Muscle layer of duodenum (tissue), 2 donors: ENCODE data around the gene HDDC3.
"Not testable (repeated sequence)": the region's sequence is repeated elsewhere in the genome, so short reads cannot be mapped to it uniquely, and the experiment has no call there.

ENCODE experiments used
- H3K27ac ChIP-seq: one replicate; pipeline ENCODE4 v1.7.0; 2013; ENCODE audit warnings: mild to moderate bottlenecking, low read length
- H3K27me3 ChIP-seq: one replicate; pipeline ENCODE4 v1.7.0; 2013; ENCODE audit warnings: low read depth, mild to moderate bottlenecking, control low read depth, low read length
- H3K36me3 ChIP-seq, 2 donors: one replicate each; pipeline ENCODE4 v1.7.0; 2013; ENCODE audit warnings: low read length in 2 of 2, control low read depth in 1 of 2, mild to moderate bottlenecking in 1 of 2; ENCODE audit not compliant: insufficient read depth in 2 of 2, control insufficient read depth in 1 of 2
- H3K4me1 ChIP-seq, 2 donors: one replicate each; pipeline ENCODE4 v1.7.0; 2013; ENCODE audit warnings: low read length in 2 of 2, mild to moderate bottlenecking in 2 of 2, control low read depth in 1 of 2, moderate library complexity in 1 of 2; ENCODE audit not compliant: insufficient read depth in 2 of 2, control insufficient read depth in 1 of 2
- H3K4me3 ChIP-seq, 2 donors: one replicate each; pipeline ENCODE4 v1.7.0; 2013; ENCODE audit warnings: low read length in 2 of 2, low read depth in 1 of 2, mild to moderate bottlenecking in 1 of 2
- H3K9me3 ChIP-seq, 2 donors: one replicate each; pipeline ENCODE4 v1.7.0; 2013; ENCODE audit warnings: low read length in 2 of 2, control low read depth in 1 of 2, mild to moderate bottlenecking in 1 of 2; ENCODE audit not compliant: control insufficient read depth in 1 of 2
- donor health status: healthy.

HDDC3 gene

GRCh38 chr15:90914305-90915080 lies 17.9 kb downstream of the HDDC3 start:
- no peak overlapping the region for H3K4me3 ChIP-seq
- peaks cover 82 to 97% of the 10 kb centered on the region in 2 donors for H3K36me3 ChIP-seq
- no peak overlapping the region for H3K27ac ChIP-seq
- H3K27me3 ChIP-seq = no peaks in the 10 kb centered on the region
- no peaks in the 10 kb centered on the region for H3K9me3 ChIP-seq
- no peaks in the 10 kb centered on the region for H3K4me1 ChIP-seq

GRCh38 chr15:90913398-90913944 lies 18.9 kb downstream of the HDDC3 start:
- Histone ChIP-seq H3K4me1 (no peaks in the 10 kb centered on the region), H3K36me3 (peaks cover 73 to 97% of the 10 kb centered on the region in 2 donors), H3K27ac (no peak overlapping the region)

GRCh38 chr15:90912770-90913075 lies 19.6 kb downstream of the HDDC3 start:
- H3K27ac ChIP-seq = no peak overlapping the region

More at GRCh38 chr15:90913398-90913944, 18.9 kb downstream of the HDDC3 start:
- Histone ChIP-seq H3K9me3 (no peaks in the 10 kb centered on the region), H3K4me3 (no peak overlapping the region), H3K27me3 (no peaks in the 10 kb centered on the region)

DNA sequence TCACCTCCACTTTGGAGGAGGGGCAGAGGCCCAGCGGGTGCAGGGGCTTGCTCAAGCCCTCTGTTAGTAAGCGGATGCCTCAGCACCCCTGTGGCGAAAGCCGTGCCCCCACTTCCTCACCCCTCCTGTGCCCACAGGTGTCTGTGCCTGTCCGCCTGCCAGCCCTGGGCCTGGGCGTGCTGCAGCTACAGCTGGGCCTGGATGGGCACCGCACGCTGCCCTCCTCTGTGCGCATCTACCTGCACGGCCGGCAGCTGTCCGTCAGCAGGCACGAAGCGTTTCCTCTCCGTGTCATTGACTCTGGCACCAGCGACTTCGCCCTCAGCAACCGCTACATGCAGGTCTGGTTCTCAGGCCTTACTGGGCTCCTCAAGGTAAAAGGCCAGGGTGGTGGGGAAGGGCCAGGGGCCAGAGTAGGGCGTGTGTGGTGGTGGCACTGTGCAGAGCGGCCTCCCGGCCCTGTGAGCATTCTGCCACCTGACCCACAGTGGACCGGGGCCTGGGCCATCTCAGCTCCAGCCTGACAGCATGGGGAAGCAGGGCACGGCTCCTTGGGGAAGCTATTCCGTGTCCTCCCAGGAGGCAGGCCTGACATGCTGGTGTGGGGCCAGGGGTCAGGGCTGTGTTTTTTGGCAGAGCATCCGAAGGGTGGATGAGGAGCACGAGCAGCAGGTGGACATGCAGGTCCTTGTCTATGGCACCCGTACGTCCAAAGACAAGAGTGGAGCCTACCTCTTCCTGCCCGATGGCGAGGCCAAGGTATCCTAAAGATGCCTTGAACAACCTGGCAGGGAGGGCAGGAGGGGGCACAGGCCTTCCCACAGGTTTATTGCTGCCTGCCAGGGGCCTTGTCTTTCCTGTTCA lies 20.2 kb downstream of the HDDC3 start:
- Histone ChIP-seq H3K36me3 (peaks cover 71 to 95% of the 10 kb centered on the region in 2 donors), H3K27ac (no peak overlapping the region), H3K9me3 (no peaks in the 10 kb centered on the region), H3K4me3 (no peak overlapping the region), H3K4me1 (peaks cover 0 to 4% of the 10 kb centered on the region in 2 donors), H3K27me3 (no peaks in the 10 kb centered on the region)

More at GRCh38 chr15:90912770-90913075, 19.6 kb downstream of the HDDC3 start:
- Histone ChIP-seq H3K27me3 (no peaks in the 10 kb centered on the region), H3K9me3 (no peaks in the 10 kb centered on the region), H3K4me3 (no peak overlapping the region), H3K4me1 (peaks cover 0 to 4% of the 10 kb centered on the region in 2 donors), H3K36me3 (peaks cover 71 to 94% of the 10 kb centered on the region in 2 donors)

DNA sequence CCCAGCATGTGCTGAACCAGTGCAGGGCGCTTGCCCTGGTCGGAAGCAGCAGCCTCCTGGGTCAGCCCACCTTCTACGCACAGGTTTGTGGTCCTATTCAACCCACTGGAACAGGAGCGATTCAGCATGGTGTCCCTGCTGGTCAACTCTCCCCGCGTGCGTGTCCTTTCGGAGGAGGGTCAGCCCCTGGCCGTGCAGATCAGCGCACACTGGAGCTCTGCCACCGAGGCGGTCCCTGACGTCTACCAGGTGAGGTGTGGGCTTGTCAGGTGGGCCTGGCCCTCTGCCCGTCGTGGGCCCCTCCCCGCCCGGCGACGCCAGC lies 21.1 kb downstream of the HDDC3 start:
- Histone ChIP-seq H3K4me3 (no peak overlapping the region), H3K4me1 (peaks cover 0 to 4% of the 10 kb centered on the region in 2 donors), H3K9me3 (no peaks in the 10 kb centered on the region), H3K27me3 (no peaks in the 10 kb centered on the region), H3K27ac (no peak overlapping the region), H3K36me3 (peaks cover 68 to 96% of the 10 kb centered on the region in 2 donors)

DNA sequence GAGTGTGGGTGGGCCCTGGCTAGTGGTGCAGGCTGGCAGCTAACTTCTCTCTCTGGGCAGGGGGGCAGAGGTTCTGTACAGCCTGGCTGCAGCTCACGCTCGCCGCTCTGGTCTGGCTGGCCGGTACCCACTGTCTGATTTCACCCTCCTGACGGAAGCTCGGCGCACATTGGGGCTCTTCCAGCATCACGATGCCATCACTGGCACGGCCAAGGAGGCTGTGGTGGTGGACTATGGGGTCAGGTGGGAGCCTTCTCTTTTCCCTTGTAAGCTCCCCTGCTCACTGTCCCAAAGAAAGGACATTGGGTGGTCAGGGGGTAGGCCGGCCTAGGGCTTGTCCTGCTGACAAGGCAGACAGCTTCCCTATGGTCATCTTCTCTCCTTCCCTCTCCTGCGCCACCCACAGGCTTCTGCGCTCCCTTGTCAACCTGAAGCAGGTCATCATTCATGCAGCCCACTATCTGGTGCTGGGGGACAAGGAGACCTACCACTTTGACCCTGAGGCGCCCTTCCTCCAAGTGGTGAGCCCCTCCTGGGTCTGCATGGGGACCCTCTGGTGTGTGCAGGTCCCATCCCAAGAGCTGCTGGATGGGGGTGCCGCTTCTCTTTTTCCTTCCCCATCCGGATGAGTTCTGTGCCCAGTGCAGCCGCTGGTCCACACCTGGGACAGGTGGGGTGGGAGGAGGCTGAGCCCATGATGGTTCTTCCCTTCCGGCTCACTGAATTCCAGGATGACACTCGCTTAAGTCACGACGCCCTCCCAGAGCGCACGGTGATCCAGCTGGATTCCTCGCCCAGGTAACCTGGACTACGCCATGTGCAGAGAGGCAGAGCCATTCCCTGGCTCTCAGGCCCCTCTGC lies 21.7 kb downstream of the HDDC3 start:
- Histone ChIP-seq H3K36me3 (peaks cover 72 to 96% of the 10 kb centered on the region in 2 donors), H3K4me1 (peaks cover 0 to 4% of the 10 kb centered on the region in 2 donors), H3K4me3 (no peak overlapping the region), H3K27me3 (no peaks in the 10 kb centered on the region), H3K9me3 (no peaks in the 10 kb centered on the region), H3K27ac (no peak overlapping the region)

- Histone ChIP-seq H3K9me3 (no peaks in the 10 kb centered on the region), H3K27me3 (no peaks in the 10 kb centered on the region), H3K4me1 (peaks cover 0 to 4% of the 10 kb centered on the region in 2 donors), H3K36me3 (peaks cover 70 to 97% of the 10 kb centered on the region in 2 donors), H3K27ac (no peak overlapping the region), H3K4me3 (no peak overlapping the region)
These were observed 22.4 kb downstream of the HDDC3 start for GRCh38 chr15:90909976-90910375.

DNA sequence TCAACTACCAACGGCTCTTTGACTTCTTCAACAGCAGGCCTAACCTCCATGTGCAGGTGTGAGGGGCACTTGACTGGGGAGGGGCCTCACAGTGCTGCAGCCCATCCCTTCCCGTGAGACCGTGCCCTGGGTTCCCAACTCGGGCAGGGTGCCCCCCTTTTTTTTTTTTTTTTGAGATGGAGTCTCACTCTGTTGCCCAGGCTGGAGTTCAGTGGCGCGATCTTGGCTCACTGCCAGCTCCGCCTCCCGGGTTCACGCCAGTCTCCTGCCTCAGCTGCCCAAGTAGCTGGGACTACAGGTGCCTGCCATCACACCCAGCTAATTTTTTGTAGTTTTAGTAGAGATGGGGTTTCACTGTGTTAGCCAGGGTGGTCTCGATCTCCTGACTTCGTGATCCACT lies 22.9 kb downstream of the HDDC3 start:
- not testable (repeated sequence) for H3K9me3 ChIP-seq, H3K27me3 ChIP-seq, H3K4me1 ChIP-seq, H3K4me3 ChIP-seq, H3K27ac ChIP-seq
- H3K36me3 ChIP-seq = peaks cover 67 to 91% of the 10 kb centered on the region in 2 donors

DNA sequence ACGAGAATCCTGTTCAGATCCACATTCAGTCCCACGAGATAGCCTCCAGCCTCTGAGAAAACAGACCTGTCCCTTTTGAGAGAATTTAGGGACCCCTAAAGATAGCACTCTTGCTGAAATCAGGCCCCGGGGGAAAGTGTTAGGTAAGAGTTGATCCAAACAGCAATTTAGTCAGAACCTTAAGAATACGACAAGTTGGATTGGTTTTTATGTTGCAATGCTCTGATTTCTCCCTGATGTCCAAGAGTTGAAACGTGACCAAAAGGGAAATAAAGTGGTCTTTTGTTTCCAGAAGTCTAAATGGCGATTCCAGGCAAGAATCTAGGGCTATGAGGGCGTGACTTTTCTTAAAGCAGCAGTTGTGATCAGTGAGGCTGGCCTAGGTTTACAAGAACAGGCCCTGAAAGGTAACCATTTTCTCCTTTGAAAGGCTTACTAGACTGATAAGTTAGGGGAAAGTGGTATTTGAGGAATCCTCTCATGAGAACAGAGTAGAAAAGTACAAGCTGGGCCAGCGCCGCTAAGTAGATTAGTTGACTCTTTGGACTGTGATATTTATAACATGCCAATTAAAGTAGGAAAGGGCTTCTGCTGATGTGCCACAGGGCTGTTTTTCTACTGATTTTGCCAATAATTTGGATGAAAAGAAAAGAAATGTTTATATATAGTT lies 24.4 kb downstream of the HDDC3 start:
- peaks cover 57 to 77% of the 10 kb centered on the region in 2 donors for H3K36me3 ChIP-seq
- H3K9me3 ChIP-seq = no peaks in the 10 kb centered on the region
- H3K27me3 ChIP-seq = no peaks in the 10 kb centered on the region
- peaks cover 8 to 11% of the 10 kb centered on the region in 2 donors for H3K4me1 ChIP-seq
- H3K27ac ChIP-seq = no peak overlapping the region
- no peak overlapping the region for H3K4me3 ChIP-seq

DNA sequence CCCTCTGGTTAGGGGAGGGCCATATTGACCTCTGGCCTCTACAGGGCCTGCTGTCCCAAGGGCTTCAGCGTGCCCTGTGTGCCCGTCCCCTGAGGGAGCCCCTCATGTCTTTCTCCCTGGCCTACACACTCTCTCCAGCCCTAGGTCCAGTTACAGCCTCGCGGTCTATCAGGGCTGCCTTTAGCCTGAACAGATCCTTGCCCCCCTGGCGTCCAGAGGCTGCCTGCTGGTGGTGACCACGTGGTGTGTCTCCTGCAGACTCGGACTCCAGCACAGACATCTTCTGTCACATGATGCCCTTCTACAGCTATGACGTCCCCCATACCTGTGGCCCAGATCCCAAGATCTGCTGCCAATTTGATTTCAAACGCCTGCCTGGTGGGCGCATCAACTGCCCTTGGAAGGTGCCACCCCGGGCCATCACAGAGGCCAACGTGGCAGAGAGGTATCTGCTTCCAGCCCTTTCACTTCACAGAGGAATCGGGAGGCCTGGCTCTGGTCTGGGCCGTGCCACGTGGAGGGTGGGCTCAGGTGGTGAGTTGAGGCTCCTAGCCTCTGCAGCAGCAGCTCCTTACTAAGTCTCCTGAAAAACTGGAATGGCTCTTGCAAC lies 25.2 kb downstream of the HDDC3 start:
- Histone ChIP-seq H3K27ac (no peak overlapping the region), H3K27me3 (no peaks in the 10 kb centered on the region), H3K36me3 (peaks cover 49 to 69% of the 10 kb centered on the region in 2 donors), H3K4me3 (no peak overlapping the region), H3K9me3 (no peaks in the 10 kb centered on the region), H3K4me1 (peaks cover 8 to 11% of the 10 kb centered on the region in 2 donors)
